ENCODE measurements around the gene PHLDB3. TPM values are rescaled to one million over a fixed set of nuclear protein-coding genes. Genes with fewer than 3 reads are reported as not detected.

The PHLDB3 gene
- total RNA-seq, 1 experiment from 2014 or later: 33.1 TPM

- ChIA-PET CTCF (no interaction called here), POLR2A (no interaction called here)
- no peak for DNase-seq
- Histone ChIP-seq H3K9me3 (no peaks in the 10 kb centered on the region), H3K4me3 (ENCODE audit: low read depth, low read length) (no peak overlapping the region), H3K4me1 (no peaks in the 10 kb centered on the region), H3K36me3 (ENCODE audit: control insufficient read depth, insufficient read depth, low read length) (no peaks in the 10 kb centered on the region), H3K27me3 (replicated peaks; ENCODE audit: control insufficient read depth, insufficient read depth, low read length) (no peaks in the 10 kb centered on the region)
- H3K36me3 Mint-ChIP-seq (ENCODE audit: insufficient read depth, unreplicated experiment): peaks cover 17% of the 10 kb centered on the region
- no peaks in the 10 kb centered on the region for H3K27me3 Mint-ChIP-seq (ENCODE audit: insufficient read depth, unreplicated experiment)
- intact Hi-C loops (cut with micrococcal nuclease; ENCODE audit: unreplicated experiment): no loop called here
- no peaks in the 10 kb centered on the region for H3K4me1 Mint-ChIP-seq (ENCODE audit: low read depth, unreplicated experiment)
- H3K27ac Mint-ChIP-seq (ENCODE audit: unreplicated experiment): no peak overlapping the region
- TF ChIP-seq CTCF (IDR thresholded peaks at IDR 0.05; ENCODE audit: insufficient read depth in 1 of 2, low read depth in 1 of 2, low read length in 1 of 2, severe bottlenecking in 1 of 2, unreplicated experiment in 1 of 2): no peak
- BruUV-seq (replicated peaks): no TSS peak
- no peak overlapping the region for H3K4me3 Mint-ChIP-seq (ENCODE audit: unreplicated experiment)
- H3K9me3 Mint-ChIP-seq (ENCODE audit: unreplicated experiment): no peaks in the 10 kb centered on the region
Observed at GRCh38 chr19:43482193-43482592, 22.4 kb downstream of the PHLDB3 start.

GRCh38 chr19:43481701-43482100 is 22.8 kb downstream of the PHLDB3 start:
- no peak overlapping the region for H3K4me3 ChIP-seq (ENCODE audit: low read depth, low read length)
- CTCF ChIA-PET: no interaction called here
- intact Hi-C loops (cut with micrococcal nuclease; ENCODE audit: unreplicated experiment): no loop called here
- H3K27me3 ChIP-seq (replicated peaks; ENCODE audit: control insufficient read depth, insufficient read depth, low read length): no peaks in the 10 kb centered on the region
- H3K27me3 Mint-ChIP-seq (ENCODE audit: insufficient read depth, unreplicated experiment): no peaks in the 10 kb centered on the region
- DNase-seq: no peak
- peak overlapping the region; percentile 20 for H3K27ac Mint-ChIP-seq (ENCODE audit: unreplicated experiment)
- H3K4me3 Mint-ChIP-seq (ENCODE audit: unreplicated experiment): no peak overlapping the region
- H3K36me3 Mint-ChIP-seq (ENCODE audit: insufficient read depth, unreplicated experiment): peaks cover 15% of the 10 kb centered on the region
- no peak for TF ChIP-seq CTCF (IDR thresholded peaks at IDR 0.05; ENCODE audit: insufficient read depth in 1 of 2, low read depth in 1 of 2, low read length in 1 of 2, severe bottlenecking in 1 of 2, unreplicated experiment in 1 of 2)
- POLR2A ChIA-PET: no interaction called here
- BruUV-seq (replicated peaks): no TSS peak
- H3K9me3 ChIP-seq: no peaks in the 10 kb centered on the region
- H3K4me1 ChIP-seq: no peaks in the 10 kb centered on the region
- H3K9me3 Mint-ChIP-seq (ENCODE audit: unreplicated experiment): no peaks in the 10 kb centered on the region
- no peaks in the 10 kb centered on the region for H3K36me3 ChIP-seq (ENCODE audit: control insufficient read depth, insufficient read depth, low read length)
- H3K4me1 Mint-ChIP-seq (ENCODE audit: low read depth, unreplicated experiment): no peaks in the 10 kb centered on the region

GRCh38 chr19:43480574-43480973 is 24.0 kb downstream of the PHLDB3 start:
- no peak for TF ChIP-seq CTCF (IDR thresholded peaks at IDR 0.05; ENCODE audit: insufficient read depth in 1 of 2, low read depth in 1 of 2, low read length in 1 of 2, severe bottlenecking in 1 of 2, unreplicated experiment in 1 of 2)
- POLR2A ChIA-PET: interaction anchor here (0.9 kb wide), 1 partner anchor 39 kb away, joined by 4 read pairs; no protein-coding TSS in a partner anchor

More at GRCh38 chr19:43480574-43480973, 24.0 kb downstream of the PHLDB3 start:
- Mint-ChIP-seq H3K36me3 (ENCODE audit: insufficient read depth, unreplicated experiment) (peaks cover 11% of the 10 kb centered on the region), H3K27ac (ENCODE audit: unreplicated experiment) (no peak overlapping the region), H3K27me3 (ENCODE audit: insufficient read depth, unreplicated experiment) (no peaks in the 10 kb centered on the region), H3K4me1 (ENCODE audit: low read depth, unreplicated experiment) (peaks cover 2% of the 10 kb centered on the region), H3K4me3 (ENCODE audit: unreplicated experiment) (no peak overlapping the region), H3K9me3 (ENCODE audit: unreplicated experiment) (no peaks in the 10 kb centered on the region)
- DNase-seq: no peak
- no peaks in the 10 kb centered on the region for H3K36me3 ChIP-seq (ENCODE audit: control insufficient read depth, insufficient read depth, low read length)
- CTCF ChIA-PET: interaction anchor here (1.6 kb wide), 1 partner anchor 39 kb away, joined by 4 read pairs; no protein-coding TSS in a partner anchor
- H3K4me3 ChIP-seq (ENCODE audit: low read depth, low read length): no peak overlapping the region
- BruUV-seq (replicated peaks): no TSS peak
- H3K27me3 ChIP-seq (replicated peaks; ENCODE audit: control insufficient read depth, insufficient read depth, low read length): no peaks in the 10 kb centered on the region
- intact Hi-C loops (cut with micrococcal nuclease; ENCODE audit: unreplicated experiment): no loop called here
- no peaks in the 10 kb centered on the region for H3K9me3 ChIP-seq
- peaks cover 7% of the 10 kb centered on the region for H3K4me1 ChIP-seq

Data from Caco-2 (cell line).